ENCODE results near the gene CDK14. TPM values are rescaled to one million over a fixed set of nuclear protein-coding genes. Genes with fewer than 3 reads are reported as not detected.

CDK14 gene
- total RNA-seq, 4 donors from 2014 or later, result 22.2 to 36.3 (median 28.6) TPM

DNA sequence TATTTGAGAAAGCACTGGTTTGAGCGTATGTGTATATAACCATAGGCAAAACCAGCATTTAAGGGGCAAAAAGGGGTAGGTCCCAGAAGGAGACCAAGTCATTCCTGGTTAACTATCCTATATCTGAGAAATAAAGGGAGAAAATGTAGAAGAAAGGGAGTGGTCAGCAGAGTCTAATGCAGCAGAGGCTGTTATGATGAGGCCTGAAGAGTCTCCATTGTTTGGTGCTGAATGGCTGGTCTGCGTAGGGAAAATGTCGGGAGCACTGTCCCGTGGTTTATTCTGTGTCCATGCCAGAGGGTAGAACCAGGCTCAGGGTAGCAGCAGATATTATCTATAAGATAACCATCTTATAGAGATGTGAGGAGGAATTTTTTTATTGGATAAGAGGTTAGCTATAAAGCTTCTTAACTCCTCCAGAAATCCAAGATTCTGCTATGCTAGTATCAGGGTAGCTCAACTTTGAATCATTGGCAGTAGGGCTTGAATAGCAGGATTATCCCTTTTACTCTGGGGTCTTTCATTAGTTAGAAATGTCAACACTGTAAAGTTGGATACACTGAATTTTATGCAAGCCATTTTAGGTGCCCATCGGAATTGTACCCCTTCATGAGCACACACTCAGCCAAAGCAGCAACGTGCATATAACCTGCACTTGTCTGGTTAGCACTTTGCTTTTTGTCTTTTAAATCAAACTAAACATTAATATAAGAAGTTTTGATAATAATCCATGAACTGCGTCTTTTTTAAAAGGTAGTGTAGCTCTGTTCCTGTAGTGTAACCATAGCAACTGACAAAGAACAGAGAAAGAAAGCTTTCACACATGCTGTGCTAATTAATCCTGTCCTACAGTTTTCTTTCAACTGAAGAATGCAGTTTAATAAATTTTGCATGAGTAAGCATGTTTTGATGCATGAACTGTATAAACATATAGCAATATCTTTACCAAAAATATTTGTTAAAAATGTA lies 356.1 kb downstream of the CDK14 start:
- Histone ChIP-seq H3K27me3 (no peaks in the 10 kb centered on the region), H3K9me3 (no peaks in the 10 kb centered on the region), H3K4me1 (peaks cover 0 to 6% (median 0%) of the 10 kb centered on the region in 4 donors), H3K27ac (no peak overlapping the region), H3K4me3 (no peak overlapping the region), H3K36me3 (peaks cover 0 to 3% (median 0%) of the 10 kb centered on the region in 3 donors)
- TF ChIP-seq CTCF (IDR thresholded peaks at IDR 0.05), result no peak
- TF ChIP-seq EP300 (IDR thresholded peaks at IDR 0.05), result no peak
- no peak for TF ChIP-seq POLR2A (IDR thresholded peaks at IDR 0.05)
- 69 to 71% methylated on average over 7 of the region's 7 CpGs for WGBS, 2 donors
- DNase-seq (ENCODE audit: low spot score in 2 of 2), result no peak

GRCh38 chr7:90955641-90956207 lies 359.6 kb downstream of the CDK14 start:
- H3K9me3 ChIP-seq, result no peaks in the 10 kb centered on the region
- H3K27ac ChIP-seq, result no peak overlapping the region
- no peak overlapping the region for H3K4me3 ChIP-seq
- WGBS, 2 donors, result 84 to 88% methylated on average over 3 of the region's 3 CpGs
- H3K4me1 ChIP-seq, result peaks cover 0 to 17% (median 0%) of the 10 kb centered on the region in 4 donors
- H3K27me3 ChIP-seq, result no peaks in the 10 kb centered on the region
- peaks cover 0 to 3% (median 0%) of the 10 kb centered on the region in 3 donors for H3K36me3 ChIP-seq
- DNase-seq (ENCODE audit: low spot score in 2 of 2), result no peak
- TF ChIP-seq POLR2A (IDR thresholded peaks at IDR 0.05) (no peak), CTCF (IDR thresholded peaks at IDR 0.05) (no peak), EP300 (IDR thresholded peaks at IDR 0.05) (no peak)

- Histone ChIP-seq H3K36me3 (peaks cover 0 to 3% (median 0%) of the 10 kb centered on the region in 3 donors), H3K27ac (no peak overlapping the region)
- 66 to 67% methylated on average over 5 of the region's 5 CpGs for WGBS, 2 donors
These were observed 361.8 kb downstream of the CDK14 start for GRCh38 chr7:90957883-90958282.

GRCh38 chr7:90958647-90959046 lies 362.5 kb downstream of the CDK14 start:
- Histone ChIP-seq H3K36me3 (peaks cover 0 to 3% (median 0%) of the 10 kb centered on the region in 3 donors), H3K9me3 (no peaks in the 10 kb centered on the region), H3K4me3 (no peak overlapping the region), H3K27ac (no peak overlapping the region), H3K27me3 (no peaks in the 10 kb centered on the region), H3K4me1 (peaks cover 0 to 13% (median 0%) of the 10 kb centered on the region in 4 donors)
- 66 to 85% methylated on average over 2 of the region's 2 CpGs for WGBS, 2 donors
- no peak for DNase-seq (ENCODE audit: low spot score in 2 of 2)
- TF ChIP-seq POLR2A (IDR thresholded peaks at IDR 0.05), result no peak
- no peak for TF ChIP-seq EP300 (IDR thresholded peaks at IDR 0.05)
- TF ChIP-seq CTCF (IDR thresholded peaks at IDR 0.05), result no peak

More at GRCh38 chr7:90957883-90958282, 361.8 kb downstream of the CDK14 start:
- DNase-seq (ENCODE audit: low spot score in 2 of 2), result no peak
- TF ChIP-seq POLR2A (IDR thresholded peaks at IDR 0.05), result no peak
- TF ChIP-seq EP300 (IDR thresholded peaks at IDR 0.05), result no peak
- no peak for TF ChIP-seq CTCF (IDR thresholded peaks at IDR 0.05)
- H3K27me3 ChIP-seq, result no peaks in the 10 kb centered on the region
- H3K4me1 ChIP-seq, result peaks cover 0 to 13% (median 0%) of the 10 kb centered on the region in 4 donors
- H3K4me3 ChIP-seq, result no peak overlapping the region
- no peaks in the 10 kb centered on the region for H3K9me3 ChIP-seq
